ENCODE results near the gene P2RY4.
"Not testable (repeated sequence)": the region's sequence is repeated elsewhere in the genome, so short reads cannot be mapped to it uniquely, and the experiment has no call there.

The P2RY4 gene

GRCh38 chrX:70241501-70241900, 18.5 kb downstream of the P2RY4 start:
- DNase-seq = no peak

DNA sequence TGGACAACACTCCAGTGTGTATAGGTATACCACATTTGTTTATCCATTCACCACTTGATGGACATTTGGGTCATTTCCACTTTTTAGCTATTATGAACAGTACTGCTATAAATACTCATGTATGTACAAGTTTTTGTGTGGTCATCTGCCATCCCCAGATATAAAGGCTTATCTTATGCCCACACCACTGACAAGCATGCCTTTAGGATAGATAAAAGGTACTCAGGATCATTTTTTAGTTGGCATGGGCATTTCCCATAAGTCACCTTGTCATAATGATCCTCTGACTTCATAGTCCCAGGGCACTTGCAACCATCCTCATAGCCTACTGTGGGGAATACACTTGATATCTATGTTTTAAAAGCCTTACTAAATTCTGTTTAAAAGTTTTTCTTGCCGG, 19.3 kb downstream of the P2RY4 start:
- DNase-seq = no peak

GRCh38 chrX:70234355-70234754, 25.6 kb downstream of the P2RY4 start, which contains the start of gene AWAT1:
TSS of gene AWAT1 (plus strand) at chrX:70234655. CDS start at chrX:70234696, 41 bp downstream.
- no peak for DNase-seq

DNA sequence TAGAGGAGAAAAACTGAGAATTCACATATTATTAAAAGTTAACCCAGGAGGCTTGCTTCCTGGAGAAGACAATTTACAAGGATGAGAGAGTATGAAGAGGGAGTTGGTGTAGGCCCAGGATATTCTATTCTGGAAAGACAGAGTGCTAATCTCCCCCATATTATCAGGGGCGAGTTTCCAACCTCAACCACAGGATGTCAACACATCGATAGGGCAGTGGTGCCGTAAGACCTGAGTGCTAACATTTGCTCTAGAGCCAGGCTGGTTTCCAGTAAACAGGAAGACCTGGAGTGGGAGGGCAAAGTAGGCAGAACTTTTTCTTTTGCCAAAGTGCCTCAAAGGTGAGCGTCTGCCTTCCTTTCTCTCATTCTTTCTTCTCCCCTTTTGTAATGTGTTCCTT, 28.3 kb downstream of the P2RY4 start:
- DNase-seq = no peak

- no peak for DNase-seq
These were observed 33.3 kb downstream of the P2RY4 start for GRCh38 chrX:70226687-70227086.

DNA sequence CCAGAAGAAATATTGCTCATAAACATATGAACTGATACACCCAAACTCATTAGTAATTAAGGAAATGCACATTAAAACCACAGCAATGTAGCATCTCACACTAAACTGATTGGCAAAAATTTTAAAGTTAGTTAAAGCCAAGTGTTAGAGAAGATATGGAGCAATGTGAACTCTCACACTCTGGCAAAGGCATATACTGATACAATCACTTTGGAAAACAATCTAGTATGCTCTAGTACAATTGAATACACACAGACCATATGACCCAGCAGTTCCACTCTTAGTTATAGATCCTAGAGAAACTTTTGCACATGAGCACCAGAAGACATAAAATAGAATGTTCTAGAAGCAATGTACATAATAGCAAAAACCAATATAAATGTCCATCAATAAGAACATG, 34.0 kb downstream of the P2RY4 start:
- no peak for DNase-seq

GRCh38 chrX:70219938-70220764, 39.9 kb downstream of the P2RY4 start:
- no peak for DNase-seq

- not testable (repeated sequence) for DNase-seq
These were observed 50.4 kb downstream of the P2RY4 start for GRCh38 chrX:70209570-70209969.

GRCh38 chrX:70208479-70208878, 51.5 kb downstream of the P2RY4 start:
- no peak for DNase-seq
